Nucleus accumbens (tissue), 56 donors: ENCODE data around the gene BCL10.
"Not testable (repeated sequence)": the region's sequence is repeated elsewhere in the genome, so short reads cannot be mapped to it uniquely, and the experiment has no call there.

Source experiments
- DNase-seq, 56 donors: peaks; one replicate each; lab custom pipeline; 2025; lab: John Stamatoyannopoulos, UW

The BCL10 gene

DNA sequence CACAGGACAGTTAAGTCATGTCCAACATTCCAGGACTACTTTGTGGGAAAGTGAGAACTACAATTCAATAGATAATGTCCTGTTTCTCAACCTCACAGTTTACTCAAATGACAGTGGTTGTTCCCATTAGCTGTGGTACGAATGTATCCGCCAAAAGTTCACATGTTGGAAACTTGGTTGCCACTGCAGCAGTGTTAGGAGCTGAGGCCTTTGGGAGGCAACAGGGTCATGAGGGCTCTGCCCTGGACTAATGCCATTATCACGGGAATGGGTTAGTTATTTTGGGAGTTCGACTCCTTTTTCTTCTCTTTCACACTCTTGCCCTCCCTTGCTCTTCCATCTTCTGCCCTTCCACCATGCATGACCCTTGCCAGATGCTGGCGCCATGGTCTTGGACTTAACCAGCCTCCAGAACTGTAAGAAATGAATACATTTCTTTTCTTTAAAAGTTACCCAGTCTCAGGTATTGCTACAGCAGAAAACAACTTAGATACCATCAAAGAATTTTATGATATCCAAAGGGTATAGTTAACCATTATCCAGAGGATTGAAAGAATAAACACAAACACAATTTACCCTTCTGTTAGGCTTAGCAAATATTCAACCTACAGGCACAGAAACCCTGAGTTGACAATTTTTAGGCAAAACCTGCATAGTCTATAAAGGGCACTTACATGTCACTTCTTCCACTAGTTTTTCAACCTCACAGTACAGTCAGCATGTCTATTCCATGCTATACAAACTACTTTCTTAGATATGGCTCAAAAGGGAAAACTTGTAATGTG, 7.4 kb downstream of the BCL10 start:
- DNase-seq: no peak

DNA sequence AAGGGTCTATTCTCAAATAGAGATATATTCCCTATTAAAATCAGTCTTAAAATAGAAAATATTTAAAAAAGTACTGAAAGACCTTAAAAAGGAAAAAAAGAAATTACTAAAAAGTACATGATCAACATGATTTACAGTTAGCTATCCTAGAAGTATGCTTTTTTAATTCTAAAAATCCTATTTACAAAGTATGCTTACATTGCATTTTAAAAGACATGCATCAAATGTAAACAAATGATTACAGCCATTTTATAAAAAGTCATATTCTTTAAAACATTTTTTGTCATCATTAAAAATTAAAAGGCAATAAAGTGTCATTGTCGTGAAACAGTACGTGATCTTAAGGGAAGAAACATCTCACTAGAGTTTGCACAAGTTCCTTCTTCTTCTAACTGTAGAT, 9.1 kb downstream of the BCL10 start:
- DNase-seq: no peak

DNA sequence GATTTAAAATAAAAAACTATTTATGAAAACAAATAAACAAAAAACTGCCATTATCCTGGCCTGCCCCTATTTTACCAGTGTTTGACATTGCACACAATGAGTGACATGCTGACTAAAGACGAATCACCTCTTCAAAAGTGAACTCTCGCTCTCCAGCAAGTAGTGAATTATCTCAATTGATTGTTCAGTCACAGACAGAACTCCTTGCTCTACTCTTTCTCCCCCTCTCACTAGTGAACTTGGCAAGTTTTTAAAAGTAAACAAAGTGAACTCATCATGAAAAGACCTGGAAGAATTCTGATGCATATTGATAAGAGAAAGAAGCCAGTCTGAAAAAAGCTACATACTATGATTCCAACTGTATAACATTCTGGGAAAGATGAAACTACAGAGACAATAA, 12.3 kb downstream of the BCL10 start:
- DNase-seq: no peak

DNA sequence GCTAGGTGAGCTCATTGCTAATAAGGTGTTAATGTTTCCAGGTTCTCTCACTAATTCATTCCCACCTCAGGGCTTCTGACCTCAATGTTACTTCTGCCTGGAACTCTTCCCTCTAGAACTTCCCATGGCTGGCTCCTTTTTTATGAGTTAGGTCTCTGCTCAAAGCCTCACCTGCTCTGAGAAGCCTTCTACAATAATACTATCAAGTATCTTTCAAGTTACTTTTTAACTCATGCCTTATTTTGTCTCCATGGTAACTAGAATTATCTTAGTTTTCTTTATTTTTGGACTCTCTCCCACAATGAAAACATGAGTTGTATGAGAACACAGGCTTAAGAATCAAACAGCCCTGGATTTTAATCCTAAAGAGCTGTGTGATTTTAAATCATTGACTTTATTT, 13.4 kb downstream of the BCL10 start:
- DNase-seq: no peak

DNA sequence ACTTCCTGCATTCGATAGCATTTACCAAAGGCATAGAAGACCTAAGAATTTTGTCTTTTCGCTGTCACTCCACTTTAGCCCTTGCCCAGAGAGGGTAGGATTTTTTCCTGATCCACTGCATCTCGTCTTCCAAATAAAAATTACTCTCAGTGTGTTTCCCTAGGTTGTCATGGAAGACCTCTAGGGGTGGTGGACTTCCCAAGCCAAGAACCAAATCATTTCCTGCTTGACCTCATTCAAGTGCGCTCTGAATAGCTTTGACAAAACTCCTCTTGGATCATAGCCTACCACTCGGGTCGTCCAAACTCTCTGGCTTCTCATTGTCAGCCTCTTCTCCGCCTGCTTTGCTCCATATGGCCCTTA, 16.5 kb downstream of the BCL10 start:
- DNase-seq: peak in 3 of 56 donors; percentile 29 to 41 (median 40)

DNA sequence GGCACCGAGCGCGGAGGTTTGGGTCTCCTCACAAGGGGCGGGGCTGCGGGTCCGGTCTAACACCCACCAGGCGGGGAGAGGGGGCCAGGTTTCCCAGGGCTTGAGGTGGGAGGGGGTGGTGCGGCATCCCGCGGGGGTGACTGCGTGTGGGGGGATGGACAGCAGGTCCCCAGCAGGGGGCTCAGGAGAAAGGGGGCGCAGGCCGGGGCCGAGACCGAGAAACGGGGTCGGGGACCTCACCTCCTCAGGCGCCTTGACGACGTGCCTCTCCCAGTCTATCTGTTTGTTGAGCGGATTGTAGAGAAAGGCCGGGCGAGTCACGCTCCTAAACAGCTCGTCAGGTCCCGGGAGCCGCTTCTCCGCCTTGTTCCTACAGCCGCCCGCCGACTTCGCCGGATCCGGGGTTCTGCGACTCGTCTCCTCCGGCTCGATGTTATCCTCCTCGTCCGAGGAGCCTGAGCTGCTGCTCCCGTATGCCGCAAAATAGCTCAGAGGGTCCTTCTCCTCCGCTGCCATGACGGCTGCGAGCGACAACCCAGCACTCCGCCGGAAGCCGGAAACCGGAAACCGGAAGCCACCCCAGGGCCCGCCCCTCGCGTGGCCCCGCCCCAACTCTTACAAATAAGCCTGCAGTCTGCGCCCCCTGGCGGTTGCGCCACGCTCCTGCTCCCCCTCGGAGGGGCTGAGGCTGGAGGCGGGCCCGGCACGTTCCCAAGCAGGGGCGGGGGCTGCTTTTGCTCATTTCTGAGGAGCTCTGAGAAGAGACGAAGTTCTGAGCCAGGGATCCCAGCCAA, 17.1 kb downstream of the BCL10 start, which contains the start of gene C1orf52:
Gene C1orf52 (minus strand): TSS at position 545 of the 794 bp plus-strand sequence. CDS start 29 bp downstream, at position 516.
- DNase-seq: peak; percentile 22 to 98 (median 92)

DNA sequence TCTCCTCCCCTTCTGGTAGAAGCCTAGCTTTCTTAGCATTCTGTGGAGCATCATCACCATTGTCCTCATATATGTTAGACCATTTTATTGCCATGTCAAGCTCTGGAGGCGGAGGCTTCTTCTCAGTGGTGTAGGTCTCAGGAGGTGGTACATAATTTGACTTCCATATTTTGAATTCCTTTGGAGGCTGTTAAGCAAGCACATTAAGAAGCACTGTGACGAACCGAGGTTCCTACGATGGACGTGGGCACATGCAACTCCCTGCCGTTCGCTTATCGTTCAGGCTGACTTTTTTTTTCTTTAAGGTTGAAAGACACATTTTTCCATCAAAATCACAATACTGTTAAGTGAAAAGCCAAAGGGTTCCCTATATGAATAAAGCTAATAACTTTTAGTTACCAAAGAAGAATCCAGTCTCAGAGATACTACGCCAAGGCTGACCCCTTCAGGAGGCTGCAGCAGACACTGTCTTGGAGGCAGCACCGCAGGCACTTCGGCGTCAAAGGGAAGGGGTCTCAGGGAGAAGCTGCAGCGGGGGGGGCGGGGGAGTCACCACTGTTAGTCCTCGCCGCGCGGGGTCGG, 17.8 kb downstream of the BCL10 start:
- peak in 3 of 56 donors; percentile 2 to 6 (median 6) for DNase-seq

DNA sequence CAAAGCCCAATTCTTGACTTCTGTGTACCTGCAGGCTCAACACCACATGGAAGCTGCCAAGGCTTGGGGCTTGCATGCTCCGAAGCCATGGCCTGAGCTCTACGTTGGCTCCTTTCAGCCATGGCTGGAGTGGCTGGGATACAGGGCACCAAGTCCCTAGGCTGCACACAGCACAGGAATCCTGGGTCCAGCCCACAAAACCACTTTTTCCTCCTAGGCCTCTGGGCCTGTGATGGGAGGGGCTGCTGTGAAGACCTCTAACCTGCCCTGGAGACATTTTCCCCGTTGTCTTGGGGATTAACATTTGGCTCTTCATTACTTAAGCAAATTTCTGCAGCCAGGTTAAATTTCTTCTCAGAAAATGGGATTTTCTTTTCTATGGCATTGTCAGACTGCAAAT, 27.4 kb downstream of the BCL10 start:
- not testable (repeated sequence) for DNase-seq

DNA sequence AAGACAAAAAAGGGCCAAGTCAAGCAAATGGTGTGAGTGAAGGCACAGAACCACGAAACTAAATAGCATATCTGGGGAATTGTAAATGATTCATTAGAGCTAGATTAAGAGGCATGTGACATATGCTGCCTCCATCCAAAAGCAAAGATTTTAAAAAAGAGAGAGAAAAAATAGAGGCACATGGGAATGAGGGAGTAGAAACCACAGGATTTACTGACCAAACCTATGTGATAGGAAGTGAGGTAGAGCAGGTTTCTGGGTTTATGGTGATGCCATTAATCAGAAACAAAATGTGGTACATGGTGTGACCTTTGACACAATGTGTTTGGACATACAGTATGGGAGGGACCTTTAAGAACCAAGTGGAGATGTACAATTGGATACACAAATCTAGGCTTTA, 30.5 kb downstream of the BCL10 start:
- DNase-seq: no peak

DNA sequence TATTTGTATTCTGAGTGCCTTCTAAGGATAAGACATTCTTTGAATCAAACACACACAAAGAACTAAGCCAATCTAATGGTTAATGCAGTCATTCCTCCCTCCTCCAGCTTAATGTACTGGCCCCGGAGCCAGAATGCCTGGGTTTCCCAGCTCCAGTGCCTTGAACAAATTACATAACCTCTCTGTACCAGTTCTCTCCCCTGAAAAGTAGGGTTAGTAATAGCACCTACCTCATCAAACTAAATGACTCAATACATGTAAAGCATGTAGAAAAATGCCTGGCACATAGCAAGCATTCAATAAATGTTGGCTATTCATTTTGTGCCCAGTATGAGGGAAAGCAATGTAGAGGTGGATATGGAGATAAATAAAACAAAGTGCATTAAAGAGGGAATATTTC, 31.0 kb downstream of the BCL10 start:
- DNase-seq: no peak

DNA sequence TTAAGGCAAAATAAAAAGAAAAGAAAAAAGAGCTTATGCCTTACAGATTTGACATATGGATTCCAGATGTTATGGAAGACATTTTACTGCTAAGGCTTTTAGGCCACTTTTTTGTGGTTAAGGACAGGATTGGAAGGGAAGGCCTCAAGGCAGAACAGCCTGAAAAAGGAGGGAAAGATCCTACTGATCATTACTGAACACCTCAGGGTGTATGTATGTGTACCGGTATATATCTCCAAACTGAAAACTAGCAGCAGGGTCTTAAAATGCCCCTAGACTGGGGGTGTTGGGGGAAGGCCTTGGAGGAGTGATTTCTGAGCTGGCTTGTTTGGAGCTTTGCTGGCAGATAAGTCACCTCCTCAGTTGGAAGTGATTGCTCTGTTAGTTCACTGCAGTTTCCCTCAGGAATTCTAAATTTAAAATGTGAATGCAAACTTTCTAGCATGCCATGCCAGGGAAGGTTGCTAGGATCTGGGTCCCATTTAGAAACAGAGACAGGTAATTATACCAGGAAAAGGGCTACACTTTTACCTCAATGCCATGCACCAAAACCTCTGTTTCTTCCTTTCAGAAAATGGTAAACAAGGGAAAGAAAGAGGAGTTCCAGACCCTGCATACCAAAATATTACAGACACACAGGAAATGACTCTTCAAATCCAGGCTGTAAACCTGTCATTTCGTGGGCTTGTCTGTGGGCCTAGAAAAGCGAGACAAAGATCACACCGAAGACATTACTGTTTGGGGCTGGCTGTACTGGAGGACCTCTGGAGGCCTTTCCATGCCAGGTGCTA, 32.0 kb downstream of the BCL10 start:
- DNase-seq: no peak

DNA sequence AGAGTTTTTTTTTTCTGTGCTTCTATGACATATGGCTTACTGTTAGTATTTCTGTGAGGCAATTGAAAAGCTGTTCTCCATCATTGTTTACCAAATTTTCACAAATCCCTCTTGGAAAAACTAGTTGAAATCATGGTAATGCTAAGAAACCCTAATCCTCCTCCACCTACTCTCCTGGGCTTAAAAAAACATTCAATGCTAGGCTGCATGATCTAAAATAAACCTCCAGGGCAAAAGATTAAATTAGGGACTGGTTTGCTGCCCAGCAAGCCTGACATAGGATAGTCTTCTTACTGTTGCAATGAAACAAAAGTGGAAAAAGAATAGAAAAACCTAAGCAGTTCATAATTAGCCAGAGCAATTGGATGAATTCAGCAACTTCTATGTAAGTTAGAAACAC, 33.1 kb downstream of the BCL10 start:
- DNase-seq: no peak

DNA sequence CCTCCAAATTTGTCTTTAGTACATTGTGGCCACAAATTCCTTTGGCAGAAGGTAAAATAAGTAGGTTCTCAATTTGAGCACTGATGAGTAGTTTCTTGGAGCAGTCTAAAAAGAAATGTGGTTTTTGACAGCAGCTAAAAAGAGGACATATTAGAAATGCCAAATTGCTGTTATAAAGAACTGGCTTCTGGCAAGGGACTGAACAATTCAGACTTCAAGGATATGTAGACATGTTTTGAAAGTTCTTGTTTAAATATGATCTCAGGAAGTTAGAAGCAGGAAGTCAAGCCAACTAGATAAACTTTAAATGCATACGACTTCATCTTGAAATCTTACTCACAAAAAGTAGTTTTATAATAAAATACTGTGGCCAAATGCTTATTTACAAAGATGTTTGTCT, 35.8 kb downstream of the BCL10 start:
- no peak for DNase-seq

DNA sequence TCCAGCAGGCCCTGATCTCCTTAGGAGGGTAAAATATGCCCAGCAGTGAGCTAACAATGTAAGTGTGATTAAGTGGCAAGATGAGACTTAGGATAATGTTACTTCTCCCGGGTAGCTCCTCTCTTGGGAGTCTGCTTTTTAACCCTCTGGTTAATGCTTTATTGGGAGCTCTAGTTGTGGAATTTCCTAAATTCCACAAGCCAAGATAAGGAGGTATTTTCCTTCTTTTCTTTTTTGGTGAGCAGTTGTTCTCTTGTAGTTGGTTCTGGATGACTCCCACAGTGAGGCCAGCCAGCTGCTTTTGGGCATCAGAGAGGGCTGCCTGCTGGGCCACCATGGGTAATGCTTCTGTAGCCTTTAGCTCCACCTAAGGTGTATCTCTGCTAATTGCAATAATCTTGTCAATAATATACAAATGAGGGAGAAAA, 36.2 kb downstream of the BCL10 start:
- DNase-seq: peak in 1 of 56 donors; percentile 0

DNA sequence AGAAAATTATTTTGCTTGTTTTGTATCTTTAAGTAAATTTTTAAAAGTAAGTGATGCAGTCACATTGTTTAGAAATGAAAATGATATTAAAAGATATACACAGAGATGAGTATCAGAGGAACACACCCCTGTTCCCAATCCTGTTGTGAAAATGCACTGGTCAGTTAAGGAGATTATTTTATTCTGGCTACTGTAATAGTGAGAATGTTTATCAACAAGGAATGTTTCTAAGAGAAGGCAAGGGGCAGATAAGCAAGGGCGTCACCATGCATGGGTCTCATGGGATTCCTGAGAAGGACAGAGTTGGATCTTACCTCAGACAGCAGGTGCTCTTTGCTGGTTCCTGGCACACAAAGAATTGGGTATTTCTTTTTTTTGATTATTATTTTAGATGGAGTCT, 38.8 kb downstream of the BCL10 start:
- no peak for DNase-seq

DNA sequence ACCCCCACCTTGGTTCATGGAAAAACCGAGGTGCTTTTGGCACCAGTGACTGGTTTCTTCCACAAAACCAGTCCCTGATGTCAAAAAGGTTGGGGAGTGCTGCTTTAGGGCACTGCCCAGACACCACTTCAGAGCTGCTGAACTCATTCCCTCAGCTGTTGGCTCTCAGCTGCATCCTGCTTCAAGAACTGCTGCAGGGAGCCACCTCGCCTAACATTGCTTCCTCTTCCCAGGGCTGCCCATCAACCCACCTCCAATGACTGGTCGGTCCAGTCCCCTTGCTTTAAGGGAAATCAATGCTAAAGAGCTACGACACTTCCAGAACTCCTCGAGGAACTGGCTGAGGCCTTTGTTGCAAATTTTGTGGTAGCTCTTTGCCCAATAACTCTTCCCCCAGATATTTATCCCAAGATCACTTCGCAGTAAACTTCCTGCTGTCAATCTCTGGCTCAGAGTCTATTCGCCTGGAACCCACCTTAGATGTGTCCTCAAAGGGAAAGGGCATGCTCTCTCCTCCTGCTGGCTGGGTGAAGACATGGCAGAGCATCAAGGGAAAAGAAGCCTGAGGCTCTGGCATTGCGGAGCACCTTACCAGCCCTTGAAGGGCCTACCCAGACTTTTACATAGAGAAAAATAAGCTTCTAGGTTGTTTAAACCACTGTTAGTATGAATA, 46.0 kb downstream of the BCL10 start:
- no peak for DNase-seq

DNA sequence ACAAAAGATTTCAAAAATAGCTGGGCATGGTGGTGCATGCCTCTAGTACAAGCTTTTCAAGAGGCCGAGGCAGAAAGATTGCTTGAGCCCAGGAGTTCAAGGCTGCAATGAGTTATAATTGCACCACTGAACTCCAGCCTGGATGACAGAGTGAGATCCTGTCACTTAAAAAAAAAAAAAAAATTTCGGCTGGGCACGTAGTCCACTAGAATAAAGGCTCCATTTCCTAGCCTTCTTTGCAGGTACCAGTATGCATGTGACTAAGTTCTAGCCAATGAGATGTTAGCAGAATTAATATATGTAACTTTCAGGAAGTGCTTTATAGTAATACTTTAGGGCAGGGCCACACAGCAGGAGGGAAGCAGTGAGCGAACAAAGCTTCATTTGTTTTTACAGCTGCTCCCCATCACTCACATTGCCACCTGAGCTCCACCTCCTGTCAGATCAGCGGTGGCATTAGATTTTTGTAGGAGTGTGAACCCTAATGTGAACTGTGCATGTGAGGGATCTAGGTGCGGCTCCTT, 46.8 kb downstream of the BCL10 start:
- DNase-seq: no peak

DNA sequence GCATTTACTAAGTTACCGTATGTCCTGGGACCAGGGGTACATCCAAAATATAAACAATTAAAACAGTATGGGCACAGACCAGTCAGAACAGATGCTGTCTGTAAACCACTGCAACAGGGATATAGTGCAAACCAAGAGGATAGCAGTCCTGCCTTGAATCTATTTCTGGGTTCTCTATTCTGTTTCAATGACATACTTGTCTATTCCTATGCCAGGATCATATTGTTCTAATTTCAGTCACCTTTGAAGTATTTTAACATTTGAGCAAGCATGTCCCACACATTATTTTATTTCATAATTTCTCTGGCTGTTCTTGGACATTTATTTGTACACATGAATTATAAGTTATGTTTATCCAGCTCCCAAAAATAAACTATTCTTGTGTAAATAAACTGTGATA, 47.5 kb downstream of the BCL10 start:
- DNase-seq: no peak

DNA sequence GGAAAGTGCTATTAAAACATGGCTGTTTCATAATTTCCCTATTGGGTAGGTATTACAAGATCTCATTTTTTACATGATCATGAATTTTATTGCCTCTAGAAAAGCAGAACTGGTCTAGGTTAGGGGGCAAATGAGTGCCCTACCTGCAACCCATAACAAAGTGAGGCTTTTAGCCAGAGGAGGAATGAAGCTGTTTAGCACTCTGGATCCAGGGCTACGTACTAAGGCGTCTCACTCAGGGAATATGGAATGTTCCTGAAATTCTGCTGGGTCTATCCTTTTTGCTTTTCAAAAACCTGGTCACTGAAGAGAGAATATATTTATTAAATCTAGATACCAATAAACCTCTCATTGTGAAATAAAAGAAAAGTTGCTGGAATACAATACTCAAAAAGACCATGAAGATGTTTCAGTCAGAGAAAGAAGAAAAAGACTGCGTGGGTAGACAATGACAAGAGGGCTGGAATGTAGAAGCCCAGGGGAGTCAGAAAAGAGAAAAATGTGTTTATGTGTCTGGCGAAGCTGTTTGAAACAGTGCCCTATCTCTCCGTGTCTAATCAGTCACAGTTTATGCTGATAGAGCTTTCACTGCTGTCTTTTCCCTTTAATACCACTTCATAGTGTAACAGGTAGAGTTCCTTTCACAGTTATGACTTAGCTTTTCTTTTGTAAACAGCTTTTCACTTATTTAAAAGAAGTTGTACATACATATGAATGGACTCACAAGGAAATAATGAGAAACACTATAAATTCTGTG, 50.6 kb downstream of the BCL10 start:
- DNase-seq: no peak
